Measurements from ENCODE around the gene TTN. TPM values are rescaled to one million over a fixed set of nuclear protein-coding genes. Genes with fewer than 3 reads are reported as not detected.

Gene TTN
- total RNA-seq, 4 donors from 2014 or later = 1.8 to 10.0 (median 7.2) TPM

DNA sequence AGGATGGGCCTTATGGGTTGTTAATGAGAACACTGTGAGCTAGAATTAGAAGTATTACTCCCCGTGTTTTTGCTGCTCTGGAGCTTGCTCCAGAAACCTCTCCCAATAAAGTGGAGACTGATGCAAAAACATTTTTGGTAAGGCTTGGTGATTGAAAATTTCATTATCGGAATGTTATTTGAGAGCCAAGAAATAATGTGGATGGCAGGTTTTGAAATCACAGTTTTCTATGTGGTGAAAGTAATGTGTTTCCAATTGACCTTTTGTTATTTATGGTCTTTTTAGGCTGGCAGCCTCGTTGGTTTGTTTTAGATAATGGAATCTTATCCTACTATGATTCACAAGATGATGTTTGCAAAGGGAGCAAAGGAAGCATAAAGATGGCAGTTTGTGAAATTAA lies 321.9 kb downstream of the TTN start:
- DNase-seq = no peak
- intact Hi-C loops (cut with DNase I; ENCODE audit: low total_unique reads) = no loop called here
- no peak for TF ChIP-seq POLR2A (IDR thresholded peaks at IDR 0.05)
- no peaks in the 10 kb centered on the region for H3K9me3 ChIP-seq
- no peak overlapping the region for H3K27ac ChIP-seq
- H3K4me3 ChIP-seq = no peak overlapping the region
- no peaks in the 10 kb centered on the region for H3K27me3 ChIP-seq
- H3K36me3 ChIP-seq = no peaks in the 10 kb centered on the region
- peaks cover 5 to 8% of the 10 kb centered on the region in 2 donors for H3K4me1 ChIP-seq

DNA sequence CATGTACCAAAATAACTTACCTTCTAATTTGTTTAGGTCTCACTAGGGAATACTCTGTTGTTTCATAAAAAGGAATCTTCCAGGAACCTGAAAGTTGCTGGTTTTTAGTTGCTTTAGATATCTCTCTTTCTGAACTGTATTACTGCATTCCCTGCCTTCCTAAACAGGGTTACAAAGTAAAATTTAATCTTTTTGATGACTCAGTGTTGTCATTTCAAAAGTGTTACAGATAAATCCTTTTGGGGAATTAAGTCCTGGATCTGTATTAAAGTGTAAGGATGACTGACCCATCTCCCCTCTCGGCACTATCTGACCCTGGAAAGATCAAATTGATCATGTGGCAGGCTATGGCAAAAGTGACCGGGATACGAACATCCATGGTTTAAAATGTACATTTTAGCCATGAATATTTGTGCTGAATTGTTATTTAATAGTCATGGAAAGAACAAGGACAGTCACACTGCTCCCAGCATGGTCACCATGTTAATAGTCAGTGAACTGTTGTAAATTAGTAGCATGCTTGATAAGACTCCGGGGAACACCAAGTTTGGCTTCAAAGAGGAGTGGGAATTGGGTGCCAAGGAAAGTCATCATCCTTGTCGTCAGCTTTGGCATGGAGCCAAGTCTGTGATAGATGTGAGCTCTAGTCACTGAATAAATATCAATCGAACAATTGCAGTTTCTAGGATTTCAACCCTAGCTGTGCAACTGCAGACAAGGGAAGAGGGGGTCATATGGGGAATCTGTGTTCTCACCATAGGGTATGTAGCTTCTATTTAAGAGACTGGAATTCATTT lies 322.8 kb downstream of the TTN start:
- no peaks in the 10 kb centered on the region for H3K36me3 ChIP-seq
- no peak overlapping the region for H3K27ac ChIP-seq
- no peak for TF ChIP-seq POLR2A (IDR thresholded peaks at IDR 0.05)
- DNase-seq = peak in 1 of 2 donors; percentile 20
- no peaks in the 10 kb centered on the region for H3K27me3 ChIP-seq
- H3K4me3 ChIP-seq = no peak overlapping the region
- intact Hi-C loops (cut with DNase I; ENCODE audit: low total_unique reads) = no loop called here
- peaks cover 5 to 8% of the 10 kb centered on the region in 2 donors for H3K4me1 ChIP-seq
- H3K9me3 ChIP-seq = no peaks in the 10 kb centered on the region

DNA sequence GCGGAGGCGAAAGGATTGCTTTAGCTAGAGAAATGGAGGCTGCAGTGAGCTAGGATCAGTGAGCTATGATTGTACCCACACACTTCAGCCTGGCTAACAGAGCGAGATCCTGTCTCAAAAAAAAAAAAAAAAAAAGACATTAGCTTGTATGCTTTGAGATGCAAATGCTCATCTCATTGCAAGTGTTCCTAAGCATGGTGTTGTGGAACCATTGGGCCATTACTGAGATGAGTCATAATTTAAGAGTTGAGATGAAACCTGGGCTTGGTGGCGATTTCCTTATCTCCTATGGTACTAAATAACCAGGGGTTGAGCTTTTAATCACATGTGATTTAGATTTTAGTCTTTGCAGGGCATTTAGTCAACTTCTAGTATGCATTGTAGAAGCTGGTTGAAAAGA lies 324.8 kb downstream of the TTN start:
- Histone ChIP-seq H3K4me3 (no peak overlapping the region), H3K27ac (no peak overlapping the region), H3K4me1 (peaks cover 5 to 8% of the 10 kb centered on the region in 2 donors), H3K36me3 (no peaks in the 10 kb centered on the region), H3K27me3 (no peaks in the 10 kb centered on the region), H3K9me3 (no peaks in the 10 kb centered on the region)
- no peak for DNase-seq
- intact Hi-C loops (cut with DNase I; ENCODE audit: low total_unique reads) = no loop called here
- TF ChIP-seq POLR2A (IDR thresholded peaks at IDR 0.05) = no peak
- TF ChIP-seq, protein P1, sequence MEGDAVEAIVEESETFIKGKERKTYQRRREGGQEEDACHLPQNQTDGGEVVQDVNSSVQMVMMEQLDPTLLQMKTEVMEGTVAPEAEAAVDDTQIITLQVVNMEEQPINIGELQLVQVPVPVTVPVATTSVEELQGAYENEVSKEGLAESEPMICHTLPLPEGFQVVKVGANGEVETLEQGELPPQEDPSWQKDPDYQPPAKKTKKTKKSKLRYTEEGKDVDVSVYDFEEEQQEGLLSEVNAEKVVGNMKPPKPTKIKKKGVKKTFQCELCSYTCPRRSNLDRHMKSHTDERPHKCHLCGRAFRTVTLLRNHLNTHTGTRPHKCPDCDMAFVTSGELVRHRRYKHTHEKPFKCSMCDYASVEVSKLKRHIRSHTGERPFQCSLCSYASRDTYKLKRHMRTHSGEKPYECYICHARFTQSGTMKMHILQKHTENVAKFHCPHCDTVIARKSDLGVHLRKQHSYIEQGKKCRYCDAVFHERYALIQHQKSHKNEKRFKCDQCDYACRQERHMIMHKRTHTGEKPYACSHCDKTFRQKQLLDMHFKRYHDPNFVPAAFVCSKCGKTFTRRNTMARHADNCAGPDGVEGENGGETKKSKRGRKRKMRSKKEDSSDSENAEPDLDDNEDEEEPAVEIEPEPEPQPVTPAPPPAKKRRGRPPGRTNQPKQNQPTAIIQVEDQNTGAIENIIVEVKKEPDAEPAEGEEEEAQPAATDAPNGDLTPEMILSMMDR (IDR thresholded peaks at IDR 0.05) = no peak

DNA sequence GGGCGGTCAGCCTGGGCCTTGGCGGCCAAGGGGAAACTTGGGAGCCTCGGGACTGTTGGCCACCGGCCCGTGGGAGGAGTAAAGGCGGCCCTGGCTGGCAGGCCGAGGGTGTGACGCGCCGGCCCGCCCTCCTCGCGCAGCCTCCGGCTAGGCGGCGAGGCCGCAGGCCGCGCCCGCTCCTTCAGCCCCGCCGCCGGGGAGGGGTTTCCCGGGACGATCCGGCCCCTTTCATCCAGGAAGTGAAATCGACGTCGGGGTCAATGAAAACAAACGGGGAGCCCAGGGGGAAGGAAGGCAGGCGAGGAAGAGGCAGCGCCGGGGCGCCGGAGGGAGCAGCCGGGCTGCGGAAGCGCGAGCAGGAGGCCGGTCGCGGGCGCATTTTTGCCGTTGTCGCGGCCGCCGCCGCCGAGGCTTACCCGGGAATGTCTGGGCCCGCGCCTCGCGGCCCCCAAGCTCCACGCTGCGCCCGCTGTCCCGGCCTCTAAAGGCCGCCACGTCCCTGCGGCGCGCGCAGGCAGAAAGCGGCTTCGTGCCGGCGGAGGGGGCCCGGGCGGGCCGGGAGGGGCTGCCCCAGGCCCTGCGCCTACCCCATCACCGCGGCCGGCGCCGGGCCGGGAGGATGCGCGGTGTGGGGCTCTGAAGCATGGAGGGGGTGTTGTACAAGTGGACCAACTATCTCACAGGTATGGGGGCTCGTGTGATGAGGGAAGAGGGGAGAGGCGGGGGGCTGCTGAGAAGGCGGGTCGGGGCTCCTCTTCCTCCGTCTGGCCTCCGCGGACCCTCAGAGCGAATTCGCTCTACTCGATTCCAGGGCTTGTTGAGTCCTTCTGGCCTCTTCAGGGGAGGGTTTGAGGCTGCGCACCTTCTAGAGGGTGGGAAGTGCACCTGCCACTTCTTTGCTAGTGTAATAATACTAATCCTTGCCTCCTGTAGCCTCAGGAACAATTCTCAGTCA lies 326.7 kb downstream of the TTN start, which contains the start of gene PLEKHA3:
Gene PLEKHA3 (plus strand): TSS at position 231 of the 955 bp plus-strand sequence. CDS start 413 bp downstream, at position 644.
- no peaks in the 10 kb centered on the region for H3K36me3 ChIP-seq
- peak within 1 kb of the TSS; percentile 68 to 96 for H3K4me3 ChIP-seq
- H3K4me1 ChIP-seq = peaks cover 8 to 12% of the 10 kb centered on the region in 2 donors
- no peaks in the 10 kb centered on the region for H3K27me3 ChIP-seq
- TF ChIP-seq, protein P1 (IDR thresholded peaks at IDR 0.05) = peak in 1 of 4 experiments; percentile 8
- peak; percentile 71 to 80 for TF ChIP-seq POLR2A (IDR thresholded peaks at IDR 0.05)
- peak within 1 kb of the TSS; percentile 93 to 99 for H3K27ac ChIP-seq
- intact Hi-C loops (cut with DNase I; ENCODE audit: low total_unique reads) = loop anchor here (2.0 kb wide), 1 partner anchor 30 kb away; the partner anchor contains the start of genes PJVK and PRKRA
- peak; percentile 96 to 98 for DNase-seq
- H3K9me3 ChIP-seq = no peaks in the 10 kb centered on the region

DNA sequence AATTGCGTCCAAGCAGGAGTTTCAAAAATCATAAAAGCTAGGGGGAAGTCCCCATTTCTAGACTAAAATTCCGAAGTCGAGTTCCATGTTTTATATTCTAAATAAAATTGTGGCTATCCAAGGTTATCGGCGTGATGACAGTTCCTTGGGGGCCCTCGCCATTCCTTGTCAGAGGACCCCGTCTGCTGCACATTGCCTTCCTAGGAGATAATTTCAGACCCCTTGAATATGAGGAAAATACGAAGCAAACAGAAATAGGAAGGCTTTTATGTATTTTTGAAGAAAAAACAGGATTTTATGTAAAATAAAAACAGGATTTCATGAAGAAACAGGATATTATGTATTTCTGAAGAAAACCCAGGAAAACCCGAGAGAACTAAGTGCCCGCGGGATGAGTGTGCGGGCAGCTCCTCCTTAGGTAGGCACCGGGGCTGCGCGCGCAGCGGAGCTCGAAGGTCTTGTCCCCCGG lies 327.4 kb downstream of the TTN start:
- H3K4me3 ChIP-seq = peak overlapping the region; percentile 68 to 96
- no peaks in the 10 kb centered on the region for H3K9me3 ChIP-seq
- no peak for DNase-seq
- no peaks in the 10 kb centered on the region for H3K36me3 ChIP-seq
- H3K27me3 ChIP-seq = no peaks in the 10 kb centered on the region
- H3K27ac ChIP-seq = peak overlapping the region; percentile 93 to 99
- TF ChIP-seq, protein P1 (IDR thresholded peaks at IDR 0.05) = no peak
- TF ChIP-seq POLR2A (IDR thresholded peaks at IDR 0.05) = no peak
- intact Hi-C loops (cut with DNase I; ENCODE audit: low total_unique reads) = loop anchor here (2.0 kb wide), 1 partner anchor 29 kb away; the partner anchor contains the start of genes PJVK and PRKRA
- H3K4me1 ChIP-seq = peaks cover 7 to 8% of the 10 kb centered on the region in 2 donors

Measured in uterus (tissue), 4 donors.